ENCODE measurements around the gene PPP1R3E. TPM values are rescaled to one million over a fixed set of nuclear protein-coding genes. Genes with fewer than 3 reads are reported as not detected.
A peak's percentile ranks its signal among the peaks of the same experiment; 100 is the strongest.

The PPP1R3E gene
- total RNA-seq, 1 donor from 2014 or later = 2.5 TPM

DNA sequence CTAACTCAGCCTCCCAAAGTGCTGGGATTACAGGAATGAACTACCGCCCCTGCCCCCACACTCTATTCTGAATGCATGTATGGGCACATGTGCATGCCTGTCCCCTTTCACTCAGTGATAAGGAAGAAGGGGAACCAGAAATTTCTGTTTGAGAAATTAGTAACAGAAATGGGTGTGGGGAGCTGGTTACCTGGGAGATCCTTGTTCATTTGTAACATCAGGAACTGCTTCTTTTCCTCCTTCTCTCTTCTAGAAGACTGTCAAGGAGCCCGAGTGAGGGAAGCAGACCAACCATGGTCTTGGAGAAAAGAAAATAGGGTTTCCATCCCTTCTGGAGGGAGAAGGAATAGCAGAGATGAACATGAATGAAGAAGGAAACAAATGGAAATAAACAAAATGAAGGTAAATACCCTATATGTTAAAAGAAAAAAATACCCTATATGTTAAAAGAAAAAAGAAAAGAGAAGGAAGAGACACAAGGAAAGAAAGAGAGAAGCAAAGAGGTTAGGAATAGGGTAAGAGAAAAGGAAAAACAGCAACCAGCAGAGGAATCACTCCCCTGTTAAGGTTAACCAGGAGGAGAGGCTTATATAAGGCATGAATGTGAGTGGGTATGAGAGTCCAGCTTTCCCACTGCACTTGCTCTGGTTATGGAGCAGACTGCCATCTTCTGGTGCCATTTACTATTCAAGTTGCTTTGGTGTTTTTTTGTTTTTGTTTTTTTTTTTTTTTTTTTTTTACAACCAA lies 3.3 kb downstream of the PPP1R3E start:
- no peak for DNase-seq (ENCODE audit: low read depth)
- no peak overlapping the region for H3K4me3 ChIP-seq (ENCODE audit: low read depth, low read length)
- H3K27me3 ChIP-seq (ENCODE audit: control insufficient read depth, insufficient read depth, low read length) = no peaks in the 10 kb centered on the region
- TF ChIP-seq, protein P1, sequence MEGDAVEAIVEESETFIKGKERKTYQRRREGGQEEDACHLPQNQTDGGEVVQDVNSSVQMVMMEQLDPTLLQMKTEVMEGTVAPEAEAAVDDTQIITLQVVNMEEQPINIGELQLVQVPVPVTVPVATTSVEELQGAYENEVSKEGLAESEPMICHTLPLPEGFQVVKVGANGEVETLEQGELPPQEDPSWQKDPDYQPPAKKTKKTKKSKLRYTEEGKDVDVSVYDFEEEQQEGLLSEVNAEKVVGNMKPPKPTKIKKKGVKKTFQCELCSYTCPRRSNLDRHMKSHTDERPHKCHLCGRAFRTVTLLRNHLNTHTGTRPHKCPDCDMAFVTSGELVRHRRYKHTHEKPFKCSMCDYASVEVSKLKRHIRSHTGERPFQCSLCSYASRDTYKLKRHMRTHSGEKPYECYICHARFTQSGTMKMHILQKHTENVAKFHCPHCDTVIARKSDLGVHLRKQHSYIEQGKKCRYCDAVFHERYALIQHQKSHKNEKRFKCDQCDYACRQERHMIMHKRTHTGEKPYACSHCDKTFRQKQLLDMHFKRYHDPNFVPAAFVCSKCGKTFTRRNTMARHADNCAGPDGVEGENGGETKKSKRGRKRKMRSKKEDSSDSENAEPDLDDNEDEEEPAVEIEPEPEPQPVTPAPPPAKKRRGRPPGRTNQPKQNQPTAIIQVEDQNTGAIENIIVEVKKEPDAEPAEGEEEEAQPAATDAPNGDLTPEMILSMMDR (IDR thresholded peaks at IDR 0.05; ENCODE audit: insufficient read depth, low read length, poor library complexity, severe bottlenecking) = peak; percentile 46
- no peaks in the 10 kb centered on the region for H3K36me3 ChIP-seq (ENCODE audit: control insufficient read depth, insufficient read depth, low read length)

DNA sequence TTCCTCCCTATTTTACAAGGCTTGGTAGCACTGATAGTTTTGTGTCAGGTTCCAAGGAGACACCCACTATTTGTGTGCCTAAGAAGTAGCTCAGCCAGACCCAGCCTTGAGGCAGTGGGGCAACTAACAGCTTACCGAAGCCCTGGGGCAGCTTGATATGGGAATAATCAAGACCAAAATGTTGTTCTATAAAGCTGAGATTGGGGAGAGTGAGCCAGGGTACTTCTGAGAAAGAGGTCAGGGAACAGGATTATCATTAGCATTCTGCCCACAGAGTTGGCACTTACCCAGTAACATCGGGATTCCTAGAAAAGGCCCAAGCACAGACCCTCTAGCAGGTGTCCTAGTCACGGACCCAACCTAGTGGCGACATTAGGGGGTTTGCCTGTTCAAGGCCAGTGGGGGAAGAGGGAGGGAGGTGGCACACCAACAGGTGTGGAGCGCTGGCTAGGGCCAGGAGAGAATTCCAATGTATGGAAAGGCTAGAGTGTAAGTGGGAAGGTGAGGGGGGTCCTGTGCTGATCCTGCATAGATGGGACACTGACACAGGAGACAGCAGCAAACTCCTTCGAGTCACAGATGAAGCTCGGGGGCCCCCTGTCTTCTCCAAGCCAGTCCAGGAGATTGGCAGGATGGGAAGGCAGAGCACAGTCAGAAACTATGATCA lies 4.9 kb downstream of the PPP1R3E start:
- TF ChIP-seq, protein P1 (IDR thresholded peaks at IDR 0.05; ENCODE audit: insufficient read depth, low read length, poor library complexity, severe bottlenecking) = no peak
- Histone ChIP-seq H3K4me3 (ENCODE audit: low read depth, low read length) (no peak overlapping the region), H3K27me3 (ENCODE audit: control insufficient read depth, insufficient read depth, low read length) (no peaks in the 10 kb centered on the region), H3K36me3 (ENCODE audit: control insufficient read depth, insufficient read depth, low read length) (no peaks in the 10 kb centered on the region)
- DNase-seq (ENCODE audit: low read depth) = no peak

DNA sequence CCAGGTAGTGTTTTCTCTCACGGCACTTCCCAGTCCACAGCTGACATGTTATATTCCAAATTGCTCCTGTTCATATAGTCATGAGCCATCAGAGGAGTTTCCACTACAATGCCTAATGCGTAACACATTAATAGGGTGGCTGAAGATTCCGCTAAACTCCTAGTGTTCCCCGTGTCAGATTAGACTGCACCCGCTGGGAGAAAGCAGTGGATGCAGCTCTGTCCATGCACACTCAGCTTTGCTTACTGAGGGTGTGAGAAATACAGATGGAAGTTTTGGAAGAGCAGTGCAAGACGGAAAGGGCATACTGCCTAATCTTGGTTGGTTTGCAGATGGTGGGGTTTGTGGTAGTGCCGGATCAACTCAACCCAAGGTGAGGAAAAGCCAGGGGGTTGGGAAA lies 5.6 kb downstream of the PPP1R3E start:
- no peaks in the 10 kb centered on the region for H3K36me3 ChIP-seq (ENCODE audit: control insufficient read depth, insufficient read depth, low read length)
- TF ChIP-seq, protein P1 (IDR thresholded peaks at IDR 0.05; ENCODE audit: insufficient read depth, low read length, poor library complexity, severe bottlenecking) = no peak
- DNase-seq (ENCODE audit: low read depth) = no peak
- H3K4me3 ChIP-seq (ENCODE audit: low read depth, low read length) = no peak overlapping the region
- no peaks in the 10 kb centered on the region for H3K27me3 ChIP-seq (ENCODE audit: control insufficient read depth, insufficient read depth, low read length)

DNA sequence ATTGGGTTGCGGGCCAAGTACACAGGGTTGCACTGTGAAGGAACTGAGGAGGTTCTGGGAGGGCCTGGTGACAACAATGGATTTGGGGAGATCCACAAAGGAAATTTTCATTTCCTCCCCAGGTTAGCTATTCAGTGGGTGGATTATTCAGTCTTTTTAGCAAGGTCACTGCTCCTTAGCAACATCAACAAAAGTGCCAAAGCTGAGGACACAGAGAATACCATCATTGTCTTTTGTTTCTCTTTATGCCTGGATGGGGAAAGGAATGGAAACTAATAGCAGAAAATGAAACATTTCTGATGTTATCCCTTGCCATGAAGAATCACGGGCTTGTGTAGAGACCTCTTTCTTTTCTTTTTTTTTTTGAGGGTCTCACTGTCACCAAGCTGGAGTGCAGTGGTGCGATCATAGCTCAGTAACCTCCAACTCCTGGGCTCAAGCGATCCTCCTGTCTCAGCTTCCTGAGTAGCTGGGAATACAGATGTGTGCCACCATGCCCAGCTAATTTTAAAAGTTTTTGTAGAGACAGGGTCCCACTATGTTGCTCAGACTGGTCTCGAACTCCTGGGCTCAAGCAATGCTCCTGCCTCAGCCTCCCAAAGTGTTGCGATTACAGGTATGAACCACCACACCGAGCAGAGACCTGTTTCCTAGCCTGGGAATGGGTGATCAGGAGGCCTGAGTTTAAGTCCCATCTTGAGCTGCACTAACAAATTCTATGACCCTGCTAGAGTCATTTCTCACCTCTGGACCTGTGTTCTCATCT lies 6.5 kb downstream of the PPP1R3E start:
- H3K27me3 ChIP-seq (ENCODE audit: control insufficient read depth, insufficient read depth, low read length) = no peaks in the 10 kb centered on the region
- no peak overlapping the region for H3K4me3 ChIP-seq (ENCODE audit: low read depth, low read length)
- TF ChIP-seq, protein P1 (IDR thresholded peaks at IDR 0.05; ENCODE audit: insufficient read depth, low read length, poor library complexity, severe bottlenecking) = no peak
- H3K36me3 ChIP-seq (ENCODE audit: control insufficient read depth, insufficient read depth, low read length) = no peaks in the 10 kb centered on the region
- DNase-seq (ENCODE audit: low read depth) = no peak

DNA sequence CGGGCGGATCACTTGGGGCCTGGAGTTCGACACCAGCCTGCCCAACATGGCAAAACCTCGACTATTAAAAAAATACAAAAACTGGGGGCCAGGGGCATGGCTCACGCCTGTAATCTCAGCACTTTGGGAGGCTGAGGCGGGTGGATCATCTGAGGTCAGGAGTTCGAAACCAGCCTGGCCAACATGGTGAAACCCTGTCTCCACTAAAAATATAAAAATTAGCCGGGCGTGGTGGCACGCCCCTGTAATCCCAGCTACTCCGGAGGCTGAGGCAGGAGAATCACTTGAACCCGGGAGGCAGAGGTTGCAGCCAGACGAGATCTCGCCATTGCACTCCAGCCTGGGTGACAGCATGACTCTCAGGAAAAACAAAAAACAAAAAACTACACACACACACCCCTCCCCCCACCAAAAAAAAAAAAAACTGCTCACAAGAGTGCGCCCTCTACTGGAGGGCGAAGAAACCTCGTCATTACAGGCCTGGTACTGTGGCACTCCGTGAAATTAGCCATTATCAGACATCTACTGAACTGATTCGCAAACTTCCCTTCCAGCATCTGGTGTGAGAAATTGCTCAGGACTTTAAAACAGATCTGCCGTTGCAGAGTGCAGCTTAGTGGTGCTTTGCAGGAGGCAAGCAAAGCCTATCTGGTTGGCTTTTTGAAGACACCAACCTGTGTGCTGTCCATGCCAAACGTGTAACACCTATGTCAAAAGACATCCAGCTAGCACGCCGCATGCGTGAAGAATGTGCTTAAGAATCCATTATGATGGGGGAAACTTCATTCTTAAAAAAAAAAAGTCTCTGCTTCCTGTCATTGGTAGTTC lies 7.7 kb downstream of the PPP1R3E start:
- H3K27me3 ChIP-seq (ENCODE audit: control insufficient read depth, insufficient read depth, low read length) = no peaks in the 10 kb centered on the region
- DNase-seq (ENCODE audit: low read depth) = no peak
- TF ChIP-seq, protein P1 (IDR thresholded peaks at IDR 0.05; ENCODE audit: insufficient read depth, low read length, poor library complexity, severe bottlenecking) = peak; percentile 90
- H3K36me3 ChIP-seq (ENCODE audit: control insufficient read depth, insufficient read depth, low read length) = no peaks in the 10 kb centered on the region
- no peak overlapping the region for H3K4me3 ChIP-seq (ENCODE audit: low read depth, low read length)
